Astrocyte (in vitro differentiated cells and primary cell): ENCODE measurements around the gene GLTPD2. TPM values are rescaled to one million over a fixed set of nuclear protein-coding genes. Genes with fewer than 3 reads are reported as not detected.

Experiments used
- DNase-seq: peaks from one replicate; pipeline ENCODE4 v3.0.0-alpha.2; 2010; ENCODE audit warnings: low read depth
- FAIRE-seq: peaks from 2 replicates; lab custom pipeline; 2011; peaks lifted over from hg19 to GRCh38; lab: Jason Lieb, UNC
- H2AFZ ChIP-seq: 2 replicates; pipeline ENCODE4 v1.6.0; 2012; ENCODE audit warnings: low read depth, low read length, inconsistent platforms
- H3K27ac ChIP-seq: 2 replicates; pipeline ENCODE4 v1.5.1; 2011; ENCODE audit warnings: low read depth, low read length, inconsistent platforms
- H3K27me3 ChIP-seq: 2 replicates; pipeline ENCODE4 v1.6.0; 2011; ENCODE audit warnings: low read length, inconsistent platforms; ENCODE audit not compliant: insufficient read depth
- H3K36me3 ChIP-seq: 2 replicates; pipeline ENCODE4 v1.5.1; 2011; ENCODE audit warnings: low read length, inconsistent platforms; ENCODE audit not compliant: insufficient read depth
- H3K4me1 ChIP-seq: 2 replicates; pipeline ENCODE4 v1.5.1; 2011; ENCODE audit warnings: low read length, inconsistent platforms; ENCODE audit not compliant: insufficient read depth
- H3K4me2 ChIP-seq: 2 replicates; pipeline ENCODE4 v1.6.0; 2012; ENCODE audit warnings: low read length, inconsistent platforms
- H3K4me3 ChIP-seq: 2 replicates; pipeline ENCODE4 v1.5.1; 2011; ENCODE audit warnings: low read depth, mild to moderate bottlenecking, low read length, inconsistent platforms; ENCODE audit not compliant: insufficient read depth
- H3K79me2 ChIP-seq: 2 replicates; pipeline ENCODE4 v1.6.0; 2012; ENCODE audit warnings: mild to moderate bottlenecking, low read length, inconsistent platforms; ENCODE audit not compliant: insufficient read depth
- H3K9ac ChIP-seq: 2 replicates; pipeline ENCODE4 v1.6.0; 2012; ENCODE audit warnings: mild to moderate bottlenecking, low read length, inconsistent platforms
- H3K9me3 ChIP-seq: 2 replicates; pipeline ENCODE4 v1.5.1; 2012; ENCODE audit warnings: low read depth, mild to moderate bottlenecking, low read length, inconsistent platforms; ENCODE audit not compliant: insufficient read depth
- H4K20me1 ChIP-seq: 2 replicates; pipeline ENCODE4 v1.6.0; 2012; ENCODE audit warnings: low read length, inconsistent platforms; ENCODE audit not compliant: insufficient read depth
- H3K27ac Mint-ChIP-seq: one replicate; pipeline ENCODE4 v1.8.0; 2021; ENCODE audit warnings: mild to moderate bottlenecking, mixed read lengths; ENCODE audit not compliant: unreplicated experiment
- H3K27me3 Mint-ChIP-seq: one replicate; pipeline ENCODE4 v1.8.0; 2021; ENCODE audit warnings: low read depth, mixed read lengths; ENCODE audit not compliant: unreplicated experiment
- H3K36me3 Mint-ChIP-seq: one replicate; pipeline ENCODE4 v1.8.0; 2021; ENCODE audit warnings: low read depth, mixed read lengths; ENCODE audit not compliant: unreplicated experiment
- H3K4me1 Mint-ChIP-seq: one replicate; pipeline ENCODE4 v1.8.0; 2021; ENCODE audit warnings: low read depth, mixed read lengths; ENCODE audit not compliant: unreplicated experiment
- H3K4me3 Mint-ChIP-seq: one replicate; pipeline ENCODE4 v1.8.0; 2021; ENCODE audit warnings: mild to moderate bottlenecking, moderate library complexity, mixed read lengths; ENCODE audit not compliant: unreplicated experiment
- H3K9me3 Mint-ChIP-seq: one replicate; pipeline ENCODE4 v1.8.0; 2021; ENCODE audit warnings: mild to moderate bottlenecking, mixed read lengths; ENCODE audit not compliant: unreplicated experiment
- CTCF ChIP-seq: IDR thresholded peaks from 2 replicates; pipeline ENCODE4 v1.5.1; 2011; ENCODE audit warnings: low read depth, mild to moderate bottlenecking, inconsistent platforms, low read length, moderate library complexity; ENCODE audit not compliant: insufficient read depth
- EZH2 ChIP-seq: IDR thresholded peaks from 2 replicates; pipeline ENCODE4 v1.6.1; 2012; ENCODE audit warnings: mild to moderate bottlenecking, low read length, inconsistent platforms; ENCODE audit not compliant: insufficient read depth
- total RNA-seq: library from RNA; stranded (reverse); gene quantifications from 2 replicates; pipeline ENCODE4 v1.2.1, GENCODE V29; 2021

The GLTPD2 gene
- total RNA-seq, 1 donor from 2014 or later = not detected

DNA sequence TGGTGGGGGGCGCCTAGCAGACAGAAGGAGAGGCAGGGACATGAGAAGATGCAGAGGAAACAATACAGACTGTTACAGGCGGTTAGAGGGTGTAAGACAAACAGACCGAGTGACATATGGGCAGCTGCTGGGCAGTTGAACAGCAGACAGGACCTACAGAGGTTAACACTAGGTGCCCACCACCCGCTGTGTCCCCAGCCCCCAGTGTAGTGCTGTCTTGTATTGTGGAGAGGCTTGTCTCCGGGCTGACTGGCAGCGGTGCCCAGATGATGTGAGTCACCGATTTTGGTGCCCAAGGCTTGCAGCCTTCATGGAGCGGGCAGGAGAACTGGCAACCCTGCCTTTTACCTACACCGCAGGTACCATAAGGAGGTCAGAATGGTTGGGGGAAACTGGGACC is 46.6 kb upstream of the GLTPD2 start:
- TF ChIP-seq CTCF (no peak), EZH2 (no peak)
- Histone ChIP-seq H3K4me1 (peaks cover 12% of the 10 kb centered on the region), H3K36me3 (no peaks in the 10 kb centered on the region), H3K9me3 (no peaks in the 10 kb centered on the region), H3K4me2 (no peak overlapping the region), H3K27me3 (peaks cover 49% of the 10 kb centered on the region), H3K27ac (no peak overlapping the region), H3K9ac (no peak overlapping the region), H2AFZ (no peak overlapping the region), H3K4me3 (no peak overlapping the region), H3K79me2 (no peaks in the 10 kb centered on the region), H4K20me1 (no peaks in the 10 kb centered on the region)
- H3K27me3 Mint-ChIP-seq = peaks cover 68% of the 10 kb centered on the region
- H3K9me3 Mint-ChIP-seq = peaks cover 2% of the 10 kb centered on the region
- H3K36me3 Mint-ChIP-seq = peaks cover 9% of the 10 kb centered on the region
- DNase-seq = no peak
- FAIRE-seq = no peak
- H3K4me3 Mint-ChIP-seq = no peak overlapping the region
- H3K27ac Mint-ChIP-seq = no peak overlapping the region
- H3K4me1 Mint-ChIP-seq = no peaks in the 10 kb centered on the region

DNA sequence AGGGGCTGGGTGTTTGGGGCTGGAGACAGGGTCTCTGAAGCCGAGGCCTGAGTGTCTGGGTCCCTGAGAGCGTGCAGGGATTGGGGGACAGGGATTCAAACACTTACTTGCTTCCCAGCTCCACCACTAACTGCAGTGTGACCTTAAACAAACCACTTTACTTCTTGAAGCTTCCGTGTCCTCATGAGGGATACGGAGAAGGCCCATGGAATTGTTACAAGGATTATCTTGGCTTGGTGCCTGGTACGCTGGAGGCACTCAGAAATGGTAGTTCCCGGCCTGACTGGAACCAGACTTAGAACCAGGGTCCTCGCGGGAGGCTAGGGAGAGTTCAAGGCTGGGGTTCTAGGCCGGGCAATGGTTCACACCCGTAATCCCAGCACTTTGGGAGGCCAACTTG is 46.1 kb upstream of the GLTPD2 start:
- Histone ChIP-seq H3K79me2 (no peaks in the 10 kb centered on the region), H3K27ac (no peak overlapping the region), H3K4me3 (no peak overlapping the region), H3K4me1 (peaks cover 12% of the 10 kb centered on the region), H3K4me2 (no peak overlapping the region), H3K36me3 (no peaks in the 10 kb centered on the region), H3K9me3 (no peaks in the 10 kb centered on the region), H3K27me3 (peaks cover 49% of the 10 kb centered on the region), H4K20me1 (no peaks in the 10 kb centered on the region), H2AFZ (no peak overlapping the region), H3K9ac (no peak overlapping the region)
- no peak for TF ChIP-seq CTCF
- no peak for TF ChIP-seq EZH2
- H3K27me3 Mint-ChIP-seq = peaks cover 68% of the 10 kb centered on the region
- H3K36me3 Mint-ChIP-seq = peaks cover 9% of the 10 kb centered on the region
- no peak for FAIRE-seq
- H3K4me3 Mint-ChIP-seq = no peak overlapping the region
- H3K4me1 Mint-ChIP-seq = no peaks in the 10 kb centered on the region
- no peak for DNase-seq
- no peak overlapping the region for H3K27ac Mint-ChIP-seq
- peaks cover 2% of the 10 kb centered on the region for H3K9me3 Mint-ChIP-seq

- Mint-ChIP-seq H3K4me1 (no peaks in the 10 kb centered on the region), H3K4me3 (no peak overlapping the region), H3K27ac (no peak overlapping the region), H3K27me3 (peaks cover 68% of the 10 kb centered on the region), H3K36me3 (peaks cover 6% of the 10 kb centered on the region), H3K9me3 (peaks cover 2% of the 10 kb centered on the region)
- Histone ChIP-seq H3K27ac (no peak overlapping the region), H3K4me2 (no peak overlapping the region), H3K9me3 (no peaks in the 10 kb centered on the region), H2AFZ (no peak overlapping the region), H3K4me1 (peaks cover 11% of the 10 kb centered on the region), H3K36me3 (no peaks in the 10 kb centered on the region), H3K4me3 (no peak overlapping the region), H3K79me2 (no peaks in the 10 kb centered on the region), H4K20me1 (no peaks in the 10 kb centered on the region), H3K9ac (no peak overlapping the region), H3K27me3 (peaks cover 50% of the 10 kb centered on the region)
- DNase-seq (no peak), FAIRE-seq (no peak)
- TF ChIP-seq EZH2 = no peak
- TF ChIP-seq CTCF = no peak
Measured at GRCh38 chr17:4743216-4743615, 45.5 kb upstream of the GLTPD2 start.
